Right renal pelvis (tissue), 4 donors: ENCODE measurements around the gene ABCA4. TPM values are rescaled to one million over a fixed set of nuclear protein-coding genes. Genes with fewer than 3 reads are reported as not detected.
"Not testable (repeated sequence)": the region's sequence is repeated elsewhere in the genome, so short reads cannot be mapped to it uniquely, and the experiment has no call there.

Source experiments
- DNase-seq, 4 donors: peaks; one replicate each; pipeline ENCODE4 v3.0.0-alpha.2; 2013; ENCODE audit warnings: low read depth in 4 of 4, low spot score in 3 of 4, missing footprints in 1 of 4
- polyA plus RNA-seq, 4 donors: library from polyadenylated mRNA; unstranded; fragments of 120-200 nt; gene quantifications; one replicate each; pipeline ENCODE4 v1.2.1, GENCODE V29; 2013; ENCODE audit not compliant: insufficient read length in 4 of 4

ABCA4 gene
- polyA plus RNA-seq, 4 donors: 6.2 to 9.0 (median 8.0) TPM

GRCh38 chr1:93960641-93961147 lies 160.3 kb downstream of the ABCA4 start:
- no peak for DNase-seq

- DNase-seq: no peak
Observed at GRCh38 chr1:93959413-93959812, 161.5 kb downstream of the ABCA4 start.

GRCh38 chr1:93958726-93959100 lies 162.2 kb downstream of the ABCA4 start:
- DNase-seq: no peak

GRCh38 chr1:93958032-93958725 lies 162.8 kb downstream of the ABCA4 start:
- DNase-seq: no peak

- no peak for DNase-seq
Observed at GRCh38 chr1:93955765-93956164, 165.2 kb downstream of the ABCA4 start.

- DNase-seq: not testable (repeated sequence)
Observed at GRCh38 chr1:93947002-93947686, 173.8 kb downstream of the ABCA4 start.

Other genes with a start within 250 kb of the ABCA4 start
- gene DNTTIP2, start 241.9 kb downstream of the ABCA4 start, polyA plus RNA-seq: 10 to 100 TPM; 68.5 to 81.1 (median 74.9) TPM
- 10 to 100 TPM; 11.6 to 17.1 (median 14.5) TPM for gene GCLM, start 211.7 kb downstream of the ABCA4 start, polyA plus RNA-seq
- 10 to 100 TPM; 69.0 to 93.2 (median 87.0) TPM for gene ARHGAP29, start 116.4 kb upstream of the ABCA4 start, polyA plus RNA-seq